C4-2B (cell line): ENCODE measurements around the gene ZSCAN31.
A peak's percentile ranks its signal among the peaks of the same experiment; 100 is the strongest.

Experiments used
- H3K27ac ChIP-seq: fragments of 450-650 bp; 2 replicates; pipeline ENCODE4 v1.5.1; 2017
- CTCF ChIP-seq: fragments of 450-650 bp; conservative IDR thresholded peaks from 2 replicates; pipeline ENCODE4 v1.5.1; 2017; ENCODE audit warnings: mild to moderate bottlenecking
- ZFX ChIP-seq: fragments of 450-650 bp; IDR thresholded peaks from 2 replicates; pipeline ENCODE4 v1.6.1; 2017

ZSCAN31 gene

GRCh38 chr6:28351493-28351925 lies 15.6 kb upstream of the ZSCAN31 start:
- no peak overlapping the region for H3K27ac ChIP-seq
- TF ChIP-seq ZFX (no peak), CTCF (no peak)

GRCh38 chr6:28351087-28351486 lies 15.1 kb upstream of the ZSCAN31 start:
- no peak overlapping the region for H3K27ac ChIP-seq
- no peak for TF ChIP-seq ZFX
- no peak for TF ChIP-seq CTCF

- peak within 1 kb of the TSS; percentile 69 for H3K27ac ChIP-seq
- TF ChIP-seq CTCF: no peak
- peak; percentile 46 for TF ChIP-seq ZFX
Observed at GRCh38 chr6:28349892-28350737, 14.2 kb upstream of the ZSCAN31 start, which contains the start of gene ZKSCAN3. ZKSCAN3 (plus strand) TSS chr6:28349947; CDS start chr6:28359587, 9,640 bp downstream.

GRCh38 chr6:28349344-28349891 lies 13.5 kb upstream of the ZSCAN31 start:
- TF ChIP-seq CTCF: no peak
- TF ChIP-seq ZFX: no peak
- peak overlapping the region; percentile 69 for H3K27ac ChIP-seq

- TF ChIP-seq CTCF: no peak
- TF ChIP-seq ZFX: no peak
- no peak overlapping the region for H3K27ac ChIP-seq
Observed at GRCh38 chr6:28347119-28347518, 11.2 kb upstream of the ZSCAN31 start.

GRCh38 chr6:28345201-28345600 lies 9.3 kb upstream of the ZSCAN31 start:
- TF ChIP-seq CTCF (no peak), ZFX (no peak)
- H3K27ac ChIP-seq: no peak overlapping the region

GRCh38 chr6:28343898-28344677 lies 8.1 kb upstream of the ZSCAN31 start:
- no peak overlapping the region for H3K27ac ChIP-seq
- TF ChIP-seq ZFX (no peak), CTCF (no peak)
